Mesenchymal stem cell (in vitro differentiated cells and primary cell): ENCODE data around the gene CFAP299.

ENCODE experiments used
- DNase-seq: peaks from one replicate; pipeline ENCODE4 v3.0.0-alpha.2; 2013
- H2AFZ ChIP-seq: one replicate; pipeline ENCODE4 v1.6.1; 2013; ENCODE audit warnings: low read depth, mild to moderate bottlenecking, control low read depth, inconsistent platforms, low read length, moderate library complexity
- H2AK5ac ChIP-seq: 2 replicates; pipeline ENCODE4 v1.6.1; 2013; ENCODE audit warnings: low read length, moderate library complexity, mild to moderate bottlenecking, inconsistent platforms; ENCODE audit not compliant: severe bottlenecking
- H2BK120ac ChIP-seq: one replicate; pipeline ENCODE4 v1.6.1; 2013; ENCODE audit warnings: low read depth, mild to moderate bottlenecking, inconsistent platforms, low read length, moderate library complexity
- H2BK12ac ChIP-seq, 2 experiments: one replicate each; pipeline ENCODE4 v1.6.1; 2013; ENCODE audit warnings: inconsistent platforms in 2 of 2, low read length in 2 of 2, mild to moderate bottlenecking in 2 of 2, moderate library complexity in 2 of 2, control low read depth in 1 of 2
- H2BK15ac ChIP-seq: one replicate; pipeline ENCODE4 v1.6.1; 2013; ENCODE audit warnings: mild to moderate bottlenecking, low read depth, inconsistent platforms; ENCODE audit not compliant: poor library complexity, severe bottlenecking
- H2BK5ac ChIP-seq: 2 replicates; pipeline ENCODE4 v1.6.1; 2013; ENCODE audit warnings: low read depth, mild to moderate bottlenecking, low read length, control low read depth, inconsistent platforms; ENCODE audit not compliant: poor library complexity, severe bottlenecking
- H3K14ac ChIP-seq, 2 experiments: one replicate each; pipeline ENCODE4 v1.6.1; 2013; ENCODE audit warnings: inconsistent platforms in 2 of 2, low read length in 2 of 2, control low read depth in 1 of 2, mild to moderate bottlenecking in 1 of 2, moderate library complexity in 1 of 2
- H3K18ac ChIP-seq, 2 experiments: one replicate each; pipeline ENCODE4 v1.6.1; 2013; ENCODE audit warnings: inconsistent platforms in 2 of 2, low read length in 2 of 2, control low read depth in 1 of 2, low read depth in 1 of 2, mild to moderate bottlenecking in 1 of 2
- H3K23ac ChIP-seq, 2 experiments: one replicate each; pipeline ENCODE4 v1.6.1; 2013; ENCODE audit warnings: inconsistent platforms in 2 of 2, low read length in 2 of 2, mild to moderate bottlenecking in 2 of 2, moderate library complexity in 2 of 2, control low read depth in 1 of 2
- H3K27ac ChIP-seq: 2 replicates; pipeline ENCODE4 v1.5.1; 2013; ENCODE audit warnings: mild to moderate bottlenecking, moderate library complexity, low read length, control low read depth, inconsistent platforms; ENCODE audit not compliant: poor library complexity, severe bottlenecking
- H3K27me3 ChIP-seq, 2 experiments: 2 replicates each; pipeline versions ENCODE4 v1.6.1 to v1.7.0; 2013; ENCODE audit warnings: low read length in 2 of 2, mild to moderate bottlenecking in 2 of 2, moderate library complexity in 2 of 2, control low read depth in 1 of 2, inconsistent platforms in 1 of 2; ENCODE audit not compliant: control insufficient read depth in 1 of 2, insufficient read depth in 1 of 2
- H3K36me3 ChIP-seq, 2 experiments: 2 replicates each; pipeline versions ENCODE4 v1.6.1 to v1.7.0; 2013; ENCODE audit warnings: low read length in 2 of 2, control low read depth in 1 of 2, inconsistent platforms in 1 of 2, low read depth in 1 of 2, mild to moderate bottlenecking in 1 of 2; ENCODE audit not compliant: insufficient read depth in 2 of 2, control insufficient read depth in 1 of 2
- H3K4ac ChIP-seq, 2 experiments: one replicate each; pipeline ENCODE4 v1.6.1; 2013; ENCODE audit warnings: inconsistent platforms in 2 of 2, low read length in 2 of 2, mild to moderate bottlenecking in 2 of 2, moderate library complexity in 2 of 2, control low read depth in 1 of 2, low read depth in 1 of 2
- H3K4me1 ChIP-seq: 2 replicates; pipeline ENCODE4 v1.6.1; 2013; ENCODE audit warnings: low read depth, low read length, control low read depth; ENCODE audit not compliant: control insufficient read depth, insufficient read depth
- H3K4me2 ChIP-seq: 2 replicates; pipeline ENCODE4 v1.6.1; 2013; ENCODE audit warnings: low read length, mild to moderate bottlenecking, inconsistent platforms; ENCODE audit not compliant: poor library complexity, severe bottlenecking
- H3K4me3 ChIP-seq, 2 experiments: 2 replicates each; pipeline versions ENCODE4 v1.5.1 to v1.7.0; 2013; ENCODE audit warnings: low read length in 2 of 2, mild to moderate bottlenecking in 2 of 2, control low read depth in 1 of 2, low read depth in 1 of 2; ENCODE audit not compliant: insufficient read depth in 1 of 2
- H3K79me1 ChIP-seq: replicated peaks from 2 replicates; pipeline ENCODE4 v1.6.1; 2013; ENCODE audit warnings: mild to moderate bottlenecking, control low read depth, low read length, inconsistent platforms; ENCODE audit not compliant: poor library complexity, severe bottlenecking
- H3K9ac ChIP-seq: 2 replicates; pipeline ENCODE4 v1.7.0; 2013; ENCODE audit warnings: mild to moderate bottlenecking, low read length, moderate library complexity
- H3K9me3 ChIP-seq: 2 replicates; pipeline ENCODE4 v1.7.0; 2013; ENCODE audit warnings: mild to moderate bottlenecking, low read length; ENCODE audit not compliant: control insufficient read depth
- H4K8ac ChIP-seq: one replicate; pipeline ENCODE4 v1.6.1; 2013; ENCODE audit warnings: inconsistent platforms, mild to moderate bottlenecking, low read length, moderate library complexity
- H4K91ac ChIP-seq: one replicate; pipeline ENCODE4 v1.6.1; 2013; ENCODE audit warnings: mild to moderate bottlenecking, low read length, inconsistent platforms
- WGBS: methylation state at CpG from one replicate; pipeline ENCODE4 v1.1.7; 2013; ENCODE audit warnings: mixed read lengths; 5-methylcytosine and 5-hydroxymethylcytosine counted together

The CFAP299 gene

GRCh38 chr4:80592950-80593349 is 257.4 kb downstream of the CFAP299 start:
- H2BK12ac ChIP-seq, result no peak overlapping the region

GRCh38 chr4:80594701-80595100 is 259.2 kb downstream of the CFAP299 start:
- 83% methylated on average over 1 of the region's 2 CpGs for WGBS
- no peak overlapping the region for H4K91ac ChIP-seq
- H3K27me3 ChIP-seq, result no peaks in the 10 kb centered on the region

More at GRCh38 chr4:80592950-80593349, 257.4 kb downstream of the CFAP299 start:
- no peaks in the 10 kb centered on the region for H3K79me1 ChIP-seq
- no peak overlapping the region for H3K23ac ChIP-seq
- H3K9ac ChIP-seq, result no peak overlapping the region
- H2AFZ ChIP-seq, result no peak overlapping the region
- H3K36me3 ChIP-seq, result no peaks in the 10 kb centered on the region
- H3K27me3 ChIP-seq, result no peaks in the 10 kb centered on the region
- H2BK120ac ChIP-seq, result no peak overlapping the region
- no peak overlapping the region for H3K4me3 ChIP-seq
- H3K14ac ChIP-seq, result no peak overlapping the region
- H2BK5ac ChIP-seq, result no peak overlapping the region
- H2BK15ac ChIP-seq, result no peak overlapping the region
- no peak overlapping the region for H4K8ac ChIP-seq
- H3K18ac ChIP-seq, result no peak overlapping the region
- no peak for DNase-seq
- H4K91ac ChIP-seq, result no peak overlapping the region
- H3K4me2 ChIP-seq, result no peak overlapping the region
- H3K27ac ChIP-seq, result no peak overlapping the region
- WGBS, result no CpG with 5 or more reads among the region's 2 CpGs
- no peak overlapping the region for H3K4ac ChIP-seq
- no peaks in the 10 kb centered on the region for H3K9me3 ChIP-seq
- no peak overlapping the region for H2AK5ac ChIP-seq
- H3K4me1 ChIP-seq, result peaks cover 1% of the 10 kb centered on the region

GRCh38 chr4:80608281-80608980 is 272.9 kb downstream of the CFAP299 start:
- H4K91ac ChIP-seq, result no peak overlapping the region
- H2BK15ac ChIP-seq, result no peak overlapping the region
- H3K9me3 ChIP-seq, result no peaks in the 10 kb centered on the region
- H3K18ac ChIP-seq, result no peak overlapping the region
- no peak overlapping the region for H3K4me2 ChIP-seq
- H2BK120ac ChIP-seq, result no peak overlapping the region
- peaks cover 0 to 33% of the 10 kb centered on the region in 2 experiments for H3K27me3 ChIP-seq
- H2AK5ac ChIP-seq, result no peak overlapping the region
- no peak overlapping the region for H4K8ac ChIP-seq
- no peaks in the 10 kb centered on the region for H3K36me3 ChIP-seq
- no peak overlapping the region for H3K23ac ChIP-seq
- DNase-seq, result no peak
- H2AFZ ChIP-seq, result no peak overlapping the region
- 89% methylated on average over 2 of the region's 3 CpGs for WGBS
- H3K14ac ChIP-seq, result no peak overlapping the region
- no peaks in the 10 kb centered on the region for H3K4me1 ChIP-seq
- no peak overlapping the region for H3K4me3 ChIP-seq
- H3K27ac ChIP-seq, result no peak overlapping the region
- H3K4ac ChIP-seq, result no peak overlapping the region
- H2BK12ac ChIP-seq, result no peak overlapping the region
- H3K9ac ChIP-seq, result no peak overlapping the region
- H3K79me1 ChIP-seq, result no peaks in the 10 kb centered on the region
- no peak overlapping the region for H2BK5ac ChIP-seq

More at GRCh38 chr4:80594701-80595100, 259.2 kb downstream of the CFAP299 start:
- no peak for DNase-seq
- H3K4ac ChIP-seq, result no peak overlapping the region
- H2BK5ac ChIP-seq, result no peak overlapping the region
- H3K23ac ChIP-seq, result no peak overlapping the region
- no peaks in the 10 kb centered on the region for H3K79me1 ChIP-seq
- no peak overlapping the region for H2BK120ac ChIP-seq
- peak overlapping the region; percentile 86 for H3K27ac ChIP-seq
- no peak overlapping the region for H2AFZ ChIP-seq
- H4K8ac ChIP-seq, result no peak overlapping the region
- no peak overlapping the region for H2BK12ac ChIP-seq
- H2AK5ac ChIP-seq, result peak overlapping the region; percentile 51
- H3K4me3 ChIP-seq, result no peak overlapping the region
- H3K4me2 ChIP-seq, result no peak overlapping the region
- H3K14ac ChIP-seq, result no peak overlapping the region
- H3K9ac ChIP-seq, result no peak overlapping the region
- H2BK15ac ChIP-seq, result no peak overlapping the region
- no peaks in the 10 kb centered on the region for H3K9me3 ChIP-seq
- no peaks in the 10 kb centered on the region for H3K36me3 ChIP-seq
- H3K18ac ChIP-seq, result no peak overlapping the region
- H3K4me1 ChIP-seq, result peaks cover 1% of the 10 kb centered on the region

- Histone ChIP-seq H3K4me2 (no peak overlapping the region), H3K4me3 (no peak overlapping the region), H3K14ac (no peak overlapping the region), H3K36me3 (no peaks in the 10 kb centered on the region), H3K18ac (no peak overlapping the region), H3K27me3 (peaks cover 0 to 33% of the 10 kb centered on the region in 2 experiments), H3K4me1 (no peaks in the 10 kb centered on the region), H3K79me1 (no peaks in the 10 kb centered on the region), H2AFZ (no peak overlapping the region), H2BK5ac (no peak overlapping the region), H2BK12ac (no peak overlapping the region), H3K9ac (no peak overlapping the region), H2BK120ac (no peak overlapping the region), H4K8ac (no peak overlapping the region), H3K27ac (no peak overlapping the region), H3K23ac (no peak overlapping the region), H3K4ac (no peak overlapping the region), H2AK5ac (no peak overlapping the region), H2BK15ac (no peak overlapping the region), H4K91ac (no peak overlapping the region), H3K9me3 (no peaks in the 10 kb centered on the region)
- WGBS, result 100% methylated on average over 1 of the region's 1 CpG
- no peak for DNase-seq
Measured at GRCh38 chr4:80610199-80610598, 274.7 kb downstream of the CFAP299 start.
